ENCODE results near the gene NELFCD. TPM values are rescaled to one million over a fixed set of nuclear protein-coding genes. Genes with fewer than 3 reads are reported as not detected.

The NELFCD gene
- total RNA-seq, 1 experiment from 2014 or later = 88.2 TPM

GRCh38 chr20:59024111-59024530, 43.1 kb downstream of the NELFCD start:
- H3K4me1 ChIP-seq (ENCODE audit: control insufficient read depth in 1 of 2, insufficient read depth in 2 of 2, low read length in 2 of 2) = no peaks in the 10 kb centered on the region
- TF ChIP-seq, protein P1, sequence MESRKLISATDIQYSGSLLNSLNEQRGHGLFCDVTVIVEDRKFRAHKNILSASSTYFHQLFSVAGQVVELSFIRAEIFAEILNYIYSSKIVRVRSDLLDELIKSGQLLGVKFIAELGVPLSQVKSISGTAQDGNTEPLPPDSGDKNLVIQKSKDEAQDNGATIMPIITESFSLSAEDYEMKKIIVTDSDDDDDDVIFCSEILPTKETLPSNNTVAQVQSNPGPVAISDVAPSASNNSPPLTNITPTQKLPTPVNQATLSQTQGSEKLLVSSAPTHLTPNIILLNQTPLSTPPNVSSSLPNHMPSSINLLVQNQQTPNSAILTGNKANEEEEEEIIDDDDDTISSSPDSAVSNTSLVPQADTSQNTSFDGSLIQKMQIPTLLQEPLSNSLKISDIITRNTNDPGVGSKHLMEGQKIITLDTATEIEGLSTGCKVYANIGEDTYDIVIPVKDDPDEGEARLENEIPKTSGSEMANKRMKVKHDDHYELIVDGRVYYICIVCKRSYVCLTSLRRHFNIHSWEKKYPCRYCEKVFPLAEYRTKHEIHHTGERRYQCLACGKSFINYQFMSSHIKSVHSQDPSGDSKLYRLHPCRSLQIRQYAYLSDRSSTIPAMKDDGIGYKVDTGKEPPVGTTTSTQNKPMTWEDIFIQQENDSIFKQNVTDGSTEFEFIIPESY (IDR thresholded peaks at IDR 0.05; ENCODE audit: extremely low read depth, insufficient replicate concordance, low read length) = no peak
- TF ChIP-seq ZNF274 (IDR thresholded peaks at IDR 0.05; ENCODE audit: low read depth, low read length) (no peak), SP1 (IDR thresholded peaks at IDR 0.05; ENCODE audit: low read depth) (no peak), ELF1 (IDR thresholded peaks at IDR 0.05; ENCODE audit: borderline replicate concordance, low read depth) (no peak), ZFX (IDR thresholded peaks at IDR 0.05) (no peak), FOSL1 (IDR thresholded peaks at IDR 0.05; ENCODE audit: low read depth) (no peak), ATF3 (IDR thresholded peaks at IDR 0.05) (no peak), MAX (IDR thresholded peaks at IDR 0.05) (no peak), EGR1 (IDR thresholded peaks at IDR 0.05; ENCODE audit: low read depth) (no peak), POLR2A (IDR thresholded peaks at IDR 0.05; ENCODE audit: borderline replicate concordance, extremely low read depth, insufficient read depth, insufficient read length) (no peak), EZH2phosphoT487 (IDR thresholded peaks at IDR 0.05; ENCODE audit: borderline replicate concordance) (no peak), CTCF (IDR thresholded peaks at IDR 0.05 in 2 of 3, conservative IDR thresholded peaks at IDR 0.05 in 1 of 3; ENCODE audit: borderline replicate concordance in 1 of 3, insufficient read depth in 1 of 3, low read depth in 2 of 3, low read length in 2 of 3) (no peak), TCF7L2 (IDR thresholded peaks at IDR 0.05; ENCODE audit: borderline replicate concordance, extremely low read depth, insufficient read depth, insufficient read length) (no peak), REST (IDR thresholded peaks at IDR 0.05; ENCODE audit: low read depth) (no peak), POLR2AphosphoS5 (IDR thresholded peaks at IDR 0.05; ENCODE audit: low read depth, low read length) (no peak), YY1 (IDR thresholded peaks at IDR 0.05; ENCODE audit: extremely low read depth, insufficient replicate concordance, low read depth, low read length) (no peak)
- ATAC-seq (no peak), DNase-seq (ENCODE audit: low read depth, low spot score) (no peak)
- ChIA-PET RAD21 (ENCODE audit: low non-redundant PET in 1 of 2, low total read pairs in 2 of 2, uncharacterized antibody in 2 of 2, unreplicated experiment in 2 of 2) (no interaction called here), POLR2A (interaction anchor here (1.3 kb wide), 1 partner anchor 8 kb away, joined by 4 read pairs; the partner anchor contains the start of gene ATP5F1E), CTCF (no interaction called here)
- H3K9ac ChIP-seq (ENCODE audit: low read length) = no peak overlapping the region
- H3K79me2 ChIP-seq (ENCODE audit: insufficient read depth, low read length) = peaks cover 45% of the 10 kb centered on the region
- intact Hi-C loops (cut with micrococcal nuclease) = no loop called here
- H3K27ac ChIP-seq (ENCODE audit: low read depth, low read length) = no peak overlapping the region
- no peaks in the 10 kb centered on the region for H3K27me3 ChIP-seq (ENCODE audit: insufficient read depth, low read length)
- peaks cover 26 to 55% of the 10 kb centered on the region in 2 experiments for H3K36me3 ChIP-seq (ENCODE audit: control insufficient read depth in 1 of 2, insufficient read depth in 2 of 2, low read length in 2 of 2)
- no peak overlapping the region for H3K4me3 ChIP-seq (replicated peaks in 1 of 2; ENCODE audit: low read depth in 1 of 2, low read length in 2 of 2)
- H4K20me1 ChIP-seq (ENCODE audit: insufficient read depth) = peaks cover 22% of the 10 kb centered on the region; the same call in 1 of the 2 replicates
- no peak overlapping the region for H3K4me2 ChIP-seq (ENCODE audit: low read length)
- no peaks in the 10 kb centered on the region for H3K9me3 ChIP-seq (ENCODE audit: control insufficient read depth in 1 of 2, insufficient read depth in 1 of 2, low read depth in 1 of 2, low read length in 2 of 2)
- no peak overlapping the region for H2AFZ ChIP-seq (ENCODE audit: low read depth, low read length, poor library complexity, severe bottlenecking)
- BruUV-seq (replicated peaks) = no TSS peak
- no peaks in the 10 kb centered on the region for H3K9me2 ChIP-seq (ENCODE audit: insufficient read depth)
